Skeletal muscle satellite cell (primary cell): ENCODE measurements around the gene PPIL1.

Experiments used
- H3K27me3 ChIP-seq: 2 replicates; pipeline ENCODE4 v1.7.0; 2013; ENCODE audit warnings: low read length; ENCODE audit not compliant: control insufficient read depth, insufficient read depth
- H3K36me3 ChIP-seq: 2 replicates; pipeline ENCODE4 v1.7.0; 2013; ENCODE audit warnings: mild to moderate bottlenecking, control low read depth, low read length; ENCODE audit not compliant: insufficient read depth
- H3K4me1 ChIP-seq: 2 replicates; pipeline ENCODE4 v1.7.0; 2013; ENCODE audit warnings: low read length; ENCODE audit not compliant: control insufficient read depth, insufficient read depth
- H3K4me2 ChIP-seq: 2 replicates; pipeline ENCODE4 v1.7.0; 2013; ENCODE audit warnings: mild to moderate bottlenecking, low read length
- H3K4me3 ChIP-seq: 2 replicates; pipeline ENCODE4 v1.7.0; 2013; ENCODE audit warnings: low read length
- H3K9ac ChIP-seq: 2 replicates; pipeline ENCODE4 v1.7.0; 2013; ENCODE audit warnings: mild to moderate bottlenecking, low read depth, low read length, moderate library complexity
- H3K9me3 ChIP-seq: replicated peaks from 2 replicates; pipeline ENCODE4 v1.7.0; 2013; ENCODE audit warnings: mild to moderate bottlenecking, control low read depth, low read length

The PPIL1 gene

GRCh38 chr6:36805917-36806316, 68.7 kb downstream of the PPIL1 start:
- Histone ChIP-seq H3K4me3 (no peak overlapping the region), H3K36me3 (no peaks in the 10 kb centered on the region), H3K27me3 (peaks cover 42% of the 10 kb centered on the region), H3K9ac (no peak overlapping the region), H3K9me3 (no peaks in the 10 kb centered on the region), H3K4me2 (no peak overlapping the region), H3K4me1 (no peaks in the 10 kb centered on the region)

GRCh38 chr6:36805096-36805797, 69.4 kb downstream of the PPIL1 start:
- Histone ChIP-seq H3K9ac (no peak overlapping the region), H3K36me3 (no peaks in the 10 kb centered on the region), H3K4me2 (no peak overlapping the region), H3K9me3 (no peaks in the 10 kb centered on the region), H3K27me3 (peaks cover 39% of the 10 kb centered on the region), H3K4me3 (no peak overlapping the region), H3K4me1 (no peaks in the 10 kb centered on the region)
